SU-DHL-6 (cell line): Measurements from ENCODE around the gene C1S.

Experiments
- H2AFZ ChIP-seq: fragments of 200-600 bp; sonication (generic); 2 replicates; pipeline ENCODE4 v1.6.1; 2014; ENCODE audit warnings: low read depth, mild to moderate bottlenecking, moderate library complexity, mixed read lengths, antibody characterized with exemption, low read length; ENCODE audit not compliant: severe bottlenecking
- H3F3A ChIP-seq: fragments of 200-600 bp; shearing (Covaris generic); 2 replicates; pipeline ENCODE4 v1.6.0; 2016; ENCODE audit warnings: antibody characterized with exemption, mild to moderate bottlenecking; ENCODE audit not compliant: insufficient read depth
- H3K27ac ChIP-seq: fragments of 200-600 bp; sonication (generic); 2 replicates; pipeline ENCODE4 v1.5.1; 2016; ENCODE audit warnings: low read depth, mild to moderate bottlenecking, low read length, moderate library complexity, mixed read lengths
- H3K27me3 ChIP-seq: fragments of 200-600 bp; sonication (generic), shearing (Covaris generic); 2 replicates; pipeline ENCODE4 v1.6.0; 2014; ENCODE audit warnings: mild to moderate bottlenecking, low read length
- H3K36me3 ChIP-seq: fragments of 200-600 bp; sonication (generic); 2 replicates; pipeline ENCODE4 v1.6.1; 2014; ENCODE audit warnings: mild to moderate bottlenecking, low read length, mixed read lengths
- H3K4me2 ChIP-seq: fragments of 300-600, 200-600 bp; shearing (Covaris generic), sonication (generic); 2 replicates; pipeline ENCODE4 v1.6.0; 2014; ENCODE audit warnings: low read length, low read depth, mild to moderate bottlenecking; ENCODE audit not compliant: poor library complexity, severe bottlenecking
- H3K4me3 ChIP-seq: fragments of 200-600 bp; sonication (generic); 2 replicates; pipeline ENCODE4 v1.5.1; 2014; ENCODE audit warnings: antibody characterized with exemption, low read length, mild to moderate bottlenecking, mixed read lengths; ENCODE audit not compliant: insufficient read depth, poor library complexity, severe bottlenecking
- H3K79me2 ChIP-seq: fragments of 200-600 bp; sonication (generic); 2 replicates; pipeline ENCODE4 v1.6.1; 2014; ENCODE audit warnings: mild to moderate bottlenecking, low read length, moderate library complexity; ENCODE audit not compliant: insufficient read depth
- H3K9ac ChIP-seq: fragments of 200-600 bp; sonication (generic); 2 replicates; pipeline ENCODE4 v1.7.0; 2014; ENCODE audit warnings: mild to moderate bottlenecking, low read length
- H3K9me2 ChIP-seq: fragments of 200-600 bp; sonication (generic); replicated peaks from 2 replicates; pipeline ENCODE4 v1.6.1; 2014; ENCODE audit warnings: low read length; ENCODE audit not compliant: insufficient read depth
- H3K9me3 ChIP-seq: fragments of 200-600 bp; sonication (generic); 2 replicates; pipeline ENCODE4 v1.6.1; 2014; ENCODE audit warnings: low read length, mixed read lengths; ENCODE audit not compliant: insufficient read depth
- H4K20me1 ChIP-seq: fragments of 200-600 bp; sonication (generic); 2 replicates; pipeline ENCODE4 v1.6.1; 2014; ENCODE audit warnings: low read depth, mild to moderate bottlenecking, antibody characterized with exemption, low read length, moderate library complexity, mixed read lengths
- CTCF ChIP-seq: fragments of 200-600 bp; sonication (generic); IDR thresholded peaks from one replicate; pipeline ENCODE4 v1.5.1; 2017; ENCODE audit warnings: antibody characterized with exemption, mild to moderate bottlenecking, low read length, moderate library complexity; ENCODE audit not compliant: insufficient read depth, poor library complexity, severe bottlenecking
- EZH2phosphoT487 ChIP-seq: fragments of 200-600 bp; sonication (generic), shearing (Covaris generic); conservative IDR thresholded peaks from 2 replicates; pipeline ENCODE4 v1.6.1; 2018; ENCODE audit warnings: mild to moderate bottlenecking, antibody characterized with exemption, low read length, moderate library complexity, mixed read lengths

C1S gene

GRCh38 chr12:7092229-7092985 is 31.9 kb downstream of the C1S start, which contains the start of gene C1R:
Gene C1R (minus strand): TSS chr12:7092445. CDS start chr12:7092388, 57 bp downstream.
- H3K79me2 ChIP-seq = no peaks in the 10 kb centered on the region
- no peaks in the 10 kb centered on the region for H3K9me3 ChIP-seq
- H3F3A ChIP-seq = no peaks in the 10 kb centered on the region
- no peak within 1 kb of the TSS for H3K27ac ChIP-seq
- no peaks in the 10 kb centered on the region for H3K36me3 ChIP-seq
- no peaks in the 10 kb centered on the region for H3K27me3 ChIP-seq
- no peak within 1 kb of the TSS for H2AFZ ChIP-seq
- H3K4me3 ChIP-seq = no peak within 1 kb of the TSS
- H3K9me2 ChIP-seq = no peaks in the 10 kb centered on the region
- H3K4me2 ChIP-seq = no peak within 1 kb of the TSS
- no peak for TF ChIP-seq EZH2phosphoT487
- peak; percentile 68 for TF ChIP-seq CTCF
- H3K9ac ChIP-seq = no peak within 1 kb of the TSS
- H4K20me1 ChIP-seq = no peaks in the 10 kb centered on the region

- Histone ChIP-seq H3K9me2 (no peaks in the 10 kb centered on the region), H3K9me3 (no peaks in the 10 kb centered on the region), H3K27ac (no peak overlapping the region), H3K36me3 (no peaks in the 10 kb centered on the region), H3K4me2 (no peak overlapping the region), H3K27me3 (no peaks in the 10 kb centered on the region), H3K4me3 (no peak overlapping the region), H2AFZ (no peak overlapping the region), H3K79me2 (no peaks in the 10 kb centered on the region), H3F3A (no peaks in the 10 kb centered on the region), H3K9ac (no peak overlapping the region), H4K20me1 (no peaks in the 10 kb centered on the region)
- TF ChIP-seq CTCF (no peak), EZH2phosphoT487 (no peak)
Measured at GRCh38 chr12:7092986-7093460, 32.5 kb downstream of the C1S start.

DNA sequence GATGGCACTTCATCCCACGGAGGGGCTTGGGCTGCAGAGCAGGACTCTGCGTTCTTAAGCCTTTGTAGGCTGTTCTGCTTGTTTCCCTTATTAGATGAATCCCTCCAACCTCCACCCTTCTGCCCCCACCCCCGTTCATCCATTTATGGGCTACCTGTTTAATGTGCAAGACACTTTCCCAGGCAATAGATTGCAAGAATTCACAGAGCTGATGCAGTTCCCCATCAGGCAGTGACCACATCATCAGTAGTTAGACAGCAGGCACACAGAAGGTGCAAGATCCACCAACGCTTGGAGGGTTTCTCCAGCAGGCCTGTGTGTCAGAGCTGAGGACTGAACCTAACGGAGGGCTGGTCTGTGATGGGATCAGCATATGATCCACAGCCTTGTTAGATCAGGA is 33.0 kb downstream of the C1S start:
- TF ChIP-seq CTCF = no peak
- TF ChIP-seq EZH2phosphoT487 = no peak
- no peak overlapping the region for H3K9ac ChIP-seq
- H3K4me3 ChIP-seq = no peak overlapping the region
- no peaks in the 10 kb centered on the region for H3K79me2 ChIP-seq
- no peak overlapping the region for H3K4me2 ChIP-seq
- no peaks in the 10 kb centered on the region for H3K36me3 ChIP-seq
- no peaks in the 10 kb centered on the region for H3K9me2 ChIP-seq
- H2AFZ ChIP-seq = no peak overlapping the region
- no peaks in the 10 kb centered on the region for H3F3A ChIP-seq
- no peaks in the 10 kb centered on the region for H4K20me1 ChIP-seq
- H3K27ac ChIP-seq = no peak overlapping the region
- H3K27me3 ChIP-seq = no peaks in the 10 kb centered on the region
- H3K9me3 ChIP-seq = no peaks in the 10 kb centered on the region
